Ovary (tissue), 9 donors: ENCODE measurements around the gene PGP. TPM values are rescaled to one million over a fixed set of nuclear protein-coding genes. Genes with fewer than 3 reads are reported as not detected.

ENCODE experiments used
- DNase-seq, 5 donors: peaks; one replicate each; pipeline ENCODE4 v3.0.0-alpha.2; 2019 to 2020
- H3K27ac ChIP-seq, 2 donors: fragments of 200-600 bp; one replicate each; pipeline versions ENCODE4 v1.5.1 to v1.8.0; 2019 to 2022
- H3K27me3 ChIP-seq: fragments of 200-600 bp; one replicate; pipeline ENCODE4 v1.8.0; 2022
- H3K36me3 ChIP-seq: fragments of 200-600 bp; sonication (generic); one replicate; pipeline ENCODE4 v1.5.1; 2019
- H3K4me1 ChIP-seq: one replicate; pipeline ENCODE4 v1.8.1; 2013; ENCODE audit warnings: mild to moderate bottlenecking, moderate library complexity; ENCODE audit not compliant: insufficient read depth
- H3K4me3 ChIP-seq: fragments of 200-600 bp; sonication (generic); one replicate; pipeline ENCODE4 v1.5.1; 2017
- H3K9me3 ChIP-seq, 2 donors: fragments of 200-600 bp in 1 of 2; sonication (generic) in 1 of 2; one replicate each; pipeline versions ENCODE4 v1.5.1 to v1.8.1; 2013 to 2019; ENCODE audit warnings: mild to moderate bottlenecking in 1 of 2, moderate library complexity in 1 of 2
- CTCF ChIP-seq, 3 donors: fragments of 450-650 bp in 2 of 3; fragments of 200-600 bp in 1 of 3; IDR thresholded peaks; one replicate each; pipeline versions ENCODE4 v1.5.1 to v1.8.0; 2016 to 2022; ENCODE audit warnings: antibody characterized with exemption in 3 of 3, mild to moderate bottlenecking in 1 of 3
- EP300 ChIP-seq: sonication (generic); formaldehyde crosslinking; IDR thresholded peaks from one replicate; pipeline ENCODE4 v1.6.1; 2017; ENCODE audit warnings: antibody characterized with exemption
- POLR2A ChIP-seq: fragments of 450-650 bp; IDR thresholded peaks from one replicate; pipeline ENCODE4 v1.6.1; 2017; ENCODE audit warnings: antibody characterized with exemption, mild to moderate bottlenecking, moderate library complexity
- WGBS, 3 donors: extraction: QIAGEN DNeasy Blood & Tissue Kit in 1 of 3; methylation state at CpG; one replicate each; pipeline versions ENCODE4 v1.1.5 to v1.1.7; 2013 to 2017; 5-methylcytosine and 5-hydroxymethylcytosine counted together
- intact Hi-C, 4 donors: fragments of 100-400 bp; cut with DNase I; formaldehyde crosslinking; loops; one replicate each; pipeline versions ENCODE4 v1.11.0 to v1.15.1; 2022 to 2023
- polyA plus RNA-seq, 2 donors: library from polyadenylated mRNA; stranded (reverse); fragments of 200-250 nt in 1 of 2; fragments of 350-450 nt in 1 of 2; fragmentation: Illumina TruSeq in 1 of 2; extraction: RNeasy Lipid Tissue Mini Kit (QIAGEN cat#74804) in 1 of 2; gene quantifications; one replicate each; pipeline ENCODE4 v1.2.3, GENCODE V29; 2013 to 2014
- total RNA-seq, 7 donors: library from RNA; depleted of rRNA in 2 of 7; stranded (reverse); fragments of >200 nt in 2 of 7; fragmentation: NEBNext Ultra II Directional in 3 of 7; extraction: Animal tissue kit (Norgen Biotek cat#: 25700) in 3 of 7; gene quantifications; one replicate each; pipeline versions ENCODE4 v1.1.0 to v1.2.4, GENCODE V29; 2016 to 2023
- donor health status: DM: no; HTN: no; CAD: no; lungs with moderate emphysema.
- donor health status: DM: no; HTN: no; CAD: no.
- donor health status: Bipolar disorder and iron deficiency.
- donor health status: DM: yes; HTN: yes; CAD: no.
- donor health status: DM: no; HTN: no; CAD: no.
- donor health status: DM: yes; HTN: yes; CAD: no.

Gene PGP
- total and polyA plus RNA-seq, 9 donors = 2.5 to 12.3 (median 6.9) TPM

GRCh38 chr16:2235695-2236336 lies 21.2 kb upstream of the PGP start:
- peaks cover 0 to 3% of the 10 kb centered on the region in 2 donors for H3K9me3 ChIP-seq
- no peak overlapping the region for H3K4me3 ChIP-seq
- TF ChIP-seq POLR2A = no peak
- TF ChIP-seq CTCF (IDR thresholded peaks at IDR 0.05) = no peak
- no peak for TF ChIP-seq EP300
- H3K36me3 ChIP-seq = no peaks in the 10 kb centered on the region
- H3K4me1 ChIP-seq = peaks cover 7% of the 10 kb centered on the region
- no peaks in the 10 kb centered on the region for H3K27me3 ChIP-seq
- no peak for DNase-seq
- WGBS, 3 donors = 71 to 76% (median 75%) methylated on average over 17 to 19 of the region's 19 CpGs
- intact Hi-C loops = no loop called here
- no peak overlapping the region for H3K27ac ChIP-seq

GRCh38 chr16:2235234-2235651 lies 20.6 kb upstream of the PGP start:
- no peak for TF ChIP-seq POLR2A
- no peak for TF ChIP-seq EP300
- TF ChIP-seq CTCF (IDR thresholded peaks at IDR 0.05) = no peak
- Histone ChIP-seq H3K36me3 (no peaks in the 10 kb centered on the region), H3K4me1 (peaks cover 7% of the 10 kb centered on the region), H3K27ac (no peak overlapping the region), H3K27me3 (no peaks in the 10 kb centered on the region), H3K9me3 (peaks cover 0 to 3% of the 10 kb centered on the region in 2 donors), H3K4me3 (no peak overlapping the region)
- DNase-seq = no peak
- intact Hi-C loops = no loop called here
- 91 to 94% (median 92%) methylated on average over 25 to 28 of the region's 28 CpGs for WGBS, 3 donors

- H3K9me3 ChIP-seq = peaks cover 0 to 3% of the 10 kb centered on the region in 2 donors
- no peaks in the 10 kb centered on the region for H3K36me3 ChIP-seq
- peaks cover 7% of the 10 kb centered on the region for H3K4me1 ChIP-seq
- H3K27ac ChIP-seq = no peak overlapping the region
- WGBS, 3 donors = 87 to 89% (median 88%) methylated on average over 10 to 18 of the region's 18 CpGs
- TF ChIP-seq EP300 (no peak), POLR2A (no peak), CTCF (IDR thresholded peaks at IDR 0.05) (no peak)
- no peak overlapping the region for H3K4me3 ChIP-seq
- H3K27me3 ChIP-seq = no peaks in the 10 kb centered on the region
- intact Hi-C loops = no loop called here
- DNase-seq = no peak
These were observed 20.2 kb upstream of the PGP start for GRCh38 chr16:2234813-2235170.

GRCh38 chr16:2233872-2234812 lies 19.5 kb upstream of the PGP start:
- H3K36me3 ChIP-seq = no peaks in the 10 kb centered on the region
- no peaks in the 10 kb centered on the region for H3K27me3 ChIP-seq
- no peak overlapping the region for H3K4me3 ChIP-seq
- TF ChIP-seq EP300 = no peak
- no peak for TF ChIP-seq POLR2A
- 91 to 96% (median 93%) methylated on average over 48 to 51 of the region's 51 CpGs for WGBS, 3 donors
- DNase-seq = no peak
- intact Hi-C loops = no loop called here
- H3K4me1 ChIP-seq = peaks cover 7% of the 10 kb centered on the region
- no peak overlapping the region for H3K27ac ChIP-seq
- H3K9me3 ChIP-seq = peaks cover 0 to 3% of the 10 kb centered on the region in 2 donors
